Measurements from ENCODE around the gene SLC7A8. TPM values are rescaled to one million over a fixed set of nuclear protein-coding genes. Genes with fewer than 3 reads are reported as not detected.
A peak's percentile ranks its signal among the peaks of the same experiment; 100 is the strongest.

The SLC7A8 gene
- total RNA-seq, 2 donors from 2014 or later: 21.5 to 23.8 TPM

GRCh38 chr14:23080474-23080873 is 103.0 kb downstream of the SLC7A8 start:
- H3K27ac ChIP-seq: no peak overlapping the region
- H3K36me3 ChIP-seq: peaks cover 55% of the 10 kb centered on the region

GRCh38 chr14:23079716-23080115 is 103.7 kb downstream of the SLC7A8 start:
- DNase-seq: no peak
- Histone ChIP-seq H3K27me3 (no peaks in the 10 kb centered on the region), H3K27ac (no peak overlapping the region), H3K4me1 (no peaks in the 10 kb centered on the region), H3K9ac (ENCODE audit: low read depth in 2 of 2, low read length in 2 of 2) (peak overlapping the region in 1 of 2 donors; percentile 36), H3K4me3 (no peak overlapping the region), H3K9me3 (no peaks in the 10 kb centered on the region), H3K36me3 (peaks cover 58% of the 10 kb centered on the region)
- no peak for TF ChIP-seq CTCF (IDR thresholded peaks at IDR 0.05)
- intact Hi-C loops (cut with DNase I): no loop called here

More at GRCh38 chr14:23080474-23080873, 103.0 kb downstream of the SLC7A8 start:
- no peak overlapping the region for H3K9ac ChIP-seq (ENCODE audit: low read depth in 2 of 2, low read length in 2 of 2)
- no peaks in the 10 kb centered on the region for H3K4me1 ChIP-seq
- no peaks in the 10 kb centered on the region for H3K27me3 ChIP-seq
- no peak overlapping the region for H3K4me3 ChIP-seq
- no peak for TF ChIP-seq CTCF (IDR thresholded peaks at IDR 0.05)
- no peak for DNase-seq
- H3K9me3 ChIP-seq: no peaks in the 10 kb centered on the region
- intact Hi-C loops (cut with DNase I): no loop called here

GRCh38 chr14:23078692-23079116 is 104.8 kb downstream of the SLC7A8 start:
- intact Hi-C loops (cut with DNase I): no loop called here
- Histone ChIP-seq H3K4me3 (no peak overlapping the region), H3K27me3 (no peaks in the 10 kb centered on the region), H3K4me1 (no peaks in the 10 kb centered on the region), H3K36me3 (peaks cover 58% of the 10 kb centered on the region), H3K9me3 (no peaks in the 10 kb centered on the region), H3K27ac (peak overlapping the region; percentile 41), H3K9ac (ENCODE audit: low read depth in 2 of 2, low read length in 2 of 2) (no peak overlapping the region)
- TF ChIP-seq CTCF (IDR thresholded peaks at IDR 0.05): no peak
- DNase-seq: peak; percentile 72

GRCh38 chr14:23077962-23078361 is 105.5 kb downstream of the SLC7A8 start:
- intact Hi-C loops (cut with DNase I): no loop called here
- Histone ChIP-seq H3K27me3 (no peaks in the 10 kb centered on the region), H3K27ac (peak overlapping the region; percentile 41), H3K9me3 (no peaks in the 10 kb centered on the region), H3K9ac (ENCODE audit: low read depth in 2 of 2, low read length in 2 of 2) (no peak overlapping the region), H3K36me3 (peaks cover 52% of the 10 kb centered on the region), H3K4me1 (no peaks in the 10 kb centered on the region), H3K4me3 (no peak overlapping the region)
- DNase-seq: no peak
- TF ChIP-seq CTCF (IDR thresholded peaks at IDR 0.05): no peak

- H3K4me3 ChIP-seq: no peak overlapping the region
- peak; percentile 48 for TF ChIP-seq CTCF (IDR thresholded peaks at IDR 0.05)
- intact Hi-C loops (cut with DNase I): no loop called here
- peaks cover 52% of the 10 kb centered on the region for H3K36me3 ChIP-seq
- peaks cover 4% of the 10 kb centered on the region for H3K4me1 ChIP-seq
- H3K9me3 ChIP-seq: no peaks in the 10 kb centered on the region
- no peaks in the 10 kb centered on the region for H3K27me3 ChIP-seq
- H3K9ac ChIP-seq (ENCODE audit: low read depth in 2 of 2, low read length in 2 of 2): no peak overlapping the region
- no peak for DNase-seq
- H3K27ac ChIP-seq: no peak overlapping the region
Observed at GRCh38 chr14:23076785-23077408, 106.6 kb downstream of the SLC7A8 start.

Other genes starting within 250 kb of the SLC7A8 start
- 10 to 100 TPM; 36.6 to 54.1 TPM for gene HAUS4, start 226.6 kb downstream of the SLC7A8 start, total RNA-seq
- 1 to 10 TPM; 4.1 to 6.7 TPM for gene AJUBA, start 201.1 kb downstream of the SLC7A8 start, total RNA-seq
- gene C14orf93, start 173.5 kb downstream of the SLC7A8 start, total RNA-seq: 10 to 100 TPM in 1 of 2 donors, 1 to 10 TPM in 1; 8.8 to 14.5 TPM
- gene PSMB5, start 148.8 kb downstream of the SLC7A8 start, total RNA-seq: 100 to 1,000 TPM in 1 of 2 donors, 10 to 100 TPM in 1; 99.7 to 137 TPM
- not detected for gene PSMB11, start 141.4 kb downstream of the SLC7A8 start, total RNA-seq
- 10 to 100 TPM in 1 of 2 donors, 1 to 10 TPM in 1; 4.4 to 11.4 TPM for gene CDH24, start 126.1 kb downstream of the SLC7A8 start, total RNA-seq
- 100 to 1,000 TPM in 1 of 2 donors, 10 to 100 TPM in 1; 99.4 to 154 TPM for gene ACIN1, start 88.5 kb downstream of the SLC7A8 start, total RNA-seq
- 10 to 100 TPM; 56.2 to 59.2 TPM for gene C14orf119, start 88.2 kb downstream of the SLC7A8 start, total RNA-seq
- gene CIROP, start 78.7 kb downstream of the SLC7A8 start, total RNA-seq: not detected
- not detected for gene CEBPE, start 64.4 kb downstream of the SLC7A8 start, total RNA-seq
- not detected for gene RNF212B, start 54.3 kb upstream of the SLC7A8 start, total RNA-seq
- gene HOMEZ, start 102.5 kb upstream of the SLC7A8 start, total RNA-seq: 10 to 100 TPM; 16.5 to 21.9 TPM
- gene PPP1R3E, start 119.2 kb upstream of the SLC7A8 start, total RNA-seq: 10 to 100 TPM in 1 of 2 donors, 1 to 10 TPM in 1; 7.6 to 12.6 TPM
- gene BCL2L2, start 123.2 kb upstream of the SLC7A8 start, total RNA-seq: 10 to 100 TPM; 26.2 to 42.7 TPM
- gene PABPN1, start 137.8 kb upstream of the SLC7A8 start, total RNA-seq: 100 to 1,000 TPM; 122 to 197 TPM
- gene SLC22A17, start 169.2 kb upstream of the SLC7A8 start, total RNA-seq: 1 to 10 TPM; 3.9 to 6.7 TPM
- gene EFS, start 181.5 kb upstream of the SLC7A8 start, total RNA-seq: 1 to 10 TPM; 1.1 to 2.3 TPM
- not detected for gene IL25, start 189.1 kb upstream of the SLC7A8 start, total RNA-seq
- gene CMTM5, start 193.4 kb upstream of the SLC7A8 start, total RNA-seq: under 1 TPM; 0.40 to 0.66 TPM
- gene MYH6, start 224.6 kb upstream of the SLC7A8 start, total RNA-seq: 1 to 10 TPM in 1 of 2 donors, not detected in 1; 1.6 TPM